Measurements from ENCODE around the gene CCR6.

DNA sequence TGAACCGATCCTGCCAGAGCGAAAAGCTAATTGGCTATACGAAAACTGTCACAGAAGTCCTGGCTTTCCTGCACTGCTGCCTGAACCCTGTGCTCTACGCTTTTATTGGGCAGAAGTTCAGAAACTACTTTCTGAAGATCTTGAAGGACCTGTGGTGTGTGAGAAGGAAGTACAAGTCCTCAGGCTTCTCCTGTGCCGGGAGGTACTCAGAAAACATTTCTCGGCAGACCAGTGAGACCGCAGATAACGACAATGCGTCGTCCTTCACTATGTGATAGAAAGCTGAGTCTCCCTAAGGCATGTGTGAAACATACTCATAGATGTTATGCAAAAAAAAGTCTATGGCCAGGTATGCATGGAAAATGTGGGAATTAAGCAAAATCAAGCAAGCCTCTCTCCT is 14.2 kb downstream of the CCR6 start:
- TF ChIP-seq EP300 (IDR thresholded peaks at IDR 0.05; ENCODE audit: borderline replicate concordance in 1 of 2, control insufficient read depth in 1 of 2, low read depth in 2 of 2, low read length in 2 of 2), result no peak
- TF ChIP-seq MXI1 (IDR thresholded peaks at IDR 0.05; ENCODE audit: low read depth, low read length), result no peak
- TF ChIP-seq CHD4 (IDR thresholded peaks at IDR 0.05), result no peak
- no peak for TF ChIP-seq POLR2A (IDR thresholded peaks at IDR 0.05; ENCODE audit: low read depth, low read length)

Measured in GM12878 (cell line).